H9 (cell line): ENCODE data around the gene MIGA1. TPM values are rescaled to one million over a fixed set of nuclear protein-coding genes. Genes with fewer than 3 reads are reported as not detected.

Experiments
- DNase-seq: peaks from one replicate; pipeline ENCODE4 v3.0.0-alpha.2; 2017
- H2AFZ ChIP-seq: one replicate; pipeline ENCODE4 v1.6.1; 2013; ENCODE audit warnings: mild to moderate bottlenecking, low read length, control low read depth, moderate library complexity
- H2AK5ac ChIP-seq: 2 replicates; pipeline ENCODE4 v1.6.1; 2013; ENCODE audit warnings: low read length, control low read depth, mixed read lengths; ENCODE audit not compliant: insufficient read length
- H2BK120ac ChIP-seq: one replicate; pipeline ENCODE4 v1.6.1; 2013; ENCODE audit warnings: low read depth, mild to moderate bottlenecking, low read length, control low read depth, inconsistent platforms; ENCODE audit not compliant: poor library complexity, severe bottlenecking
- H2BK12ac ChIP-seq: 2 replicates; pipeline ENCODE4 v1.6.1; 2013; ENCODE audit warnings: low read length, control low read depth, mixed read lengths, low read depth; ENCODE audit not compliant: insufficient read length
- H2BK15ac ChIP-seq: 2 replicates; pipeline ENCODE4 v1.6.1; 2013; ENCODE audit warnings: low read depth, low read length, control low read depth
- H2BK20ac ChIP-seq: one replicate; pipeline ENCODE4 v1.6.1; 2013; ENCODE audit warnings: low read depth, mild to moderate bottlenecking, low read length, control low read depth, inconsistent platforms; ENCODE audit not compliant: poor library complexity, severe bottlenecking
- H2BK5ac ChIP-seq: 2 replicates; pipeline ENCODE4 v1.6.1; 2013; ENCODE audit warnings: low read length, control low read depth, mixed read lengths; ENCODE audit not compliant: insufficient read length
- H3K14ac ChIP-seq: 2 replicates; pipeline ENCODE4 v1.6.1; 2013; ENCODE audit warnings: low read length, control low read depth; ENCODE audit not compliant: insufficient read depth
- H3K18ac ChIP-seq: 2 replicates; pipeline ENCODE4 v1.6.1; 2013; ENCODE audit warnings: low read depth, mild to moderate bottlenecking, mixed read lengths, low read length, control low read depth; ENCODE audit not compliant: insufficient read length
- H3K23ac ChIP-seq: 2 replicates; pipeline ENCODE4 v1.6.1; 2013; ENCODE audit warnings: low read length, control low read depth, mixed read lengths, low read depth; ENCODE audit not compliant: insufficient read length
- H3K23me2 ChIP-seq: 2 replicates; pipeline ENCODE4 v1.6.1; 2013; ENCODE audit warnings: low read depth, mild to moderate bottlenecking, mixed read lengths, low read length, control low read depth; ENCODE audit not compliant: insufficient read length, poor library complexity, severe bottlenecking
- H3K27ac ChIP-seq: 2 replicates; pipeline ENCODE4 v1.5.1; 2013; ENCODE audit warnings: low read length, control low read depth, mixed read lengths, low read depth; ENCODE audit not compliant: insufficient read length
- H3K27me3 ChIP-seq: 2 replicates; pipeline ENCODE4 v1.6.1; 2013; ENCODE audit warnings: low read length, control low read depth, inconsistent platforms; ENCODE audit not compliant: insufficient read depth
- H3K4ac ChIP-seq: 2 replicates; pipeline ENCODE4 v1.6.1; 2013; ENCODE audit warnings: low read depth, mild to moderate bottlenecking, control low read depth, inconsistent platforms, low read length, moderate library complexity
- H3K4me1 ChIP-seq: 2 replicates; pipeline ENCODE4 v1.6.1; 2013; ENCODE audit warnings: low read length, control low read depth, inconsistent platforms; ENCODE audit not compliant: insufficient read depth
- H3K4me2 ChIP-seq: 2 replicates; pipeline ENCODE4 v1.6.1; 2013; ENCODE audit warnings: low read length, control low read depth, mixed read lengths; ENCODE audit not compliant: insufficient read length, insufficient read depth
- H3K56ac ChIP-seq: 2 replicates; pipeline ENCODE4 v1.6.1; 2013; ENCODE audit warnings: low read depth, mild to moderate bottlenecking, mixed read lengths, low read length, control low read depth; ENCODE audit not compliant: insufficient read length
- H3K79me1 ChIP-seq: 2 replicates; pipeline ENCODE4 v1.6.1; 2013; ENCODE audit warnings: low read depth, mild to moderate bottlenecking, moderate library complexity, low read length, control low read depth, inconsistent platforms; ENCODE audit not compliant: insufficient read depth, poor library complexity, severe bottlenecking
- H3K79me2 ChIP-seq: 2 replicates; pipeline ENCODE4 v1.6.1; 2013; ENCODE audit warnings: low read length, control low read depth, inconsistent platforms; ENCODE audit not compliant: insufficient read depth
- H3K9ac ChIP-seq: 2 replicates; pipeline ENCODE4 v1.6.1; 2013; ENCODE audit warnings: low read length, control low read depth, mixed read lengths; ENCODE audit not compliant: insufficient read length; ENCODE audit errors: extremely low read depth
- H3K9me3 ChIP-seq: one replicate; pipeline ENCODE4 v1.6.1; 2013; ENCODE audit warnings: low read depth, low read length, inconsistent platforms; ENCODE audit not compliant: control insufficient read depth
- H3T11ph ChIP-seq: one replicate; pipeline ENCODE4 v1.6.1; 2013; ENCODE audit warnings: mild to moderate bottlenecking, low read length, control low read depth, inconsistent platforms
- H4K20me1 ChIP-seq: one replicate; pipeline ENCODE4 v1.6.1; 2013; ENCODE audit not compliant: control insufficient read depth, insufficient read length, insufficient read depth
- H4K5ac ChIP-seq: 2 replicates; pipeline ENCODE4 v1.6.1; 2013; ENCODE audit warnings: low read depth, mild to moderate bottlenecking, mixed read lengths, low read length, control low read depth; ENCODE audit not compliant: insufficient read length
- H4K8ac ChIP-seq: replicated peaks from 2 replicates; pipeline ENCODE4 v1.6.1; 2013; ENCODE audit warnings: low read length, control low read depth, mixed read lengths, low read depth; ENCODE audit not compliant: insufficient read length
- H4K91ac ChIP-seq: 2 replicates; pipeline ENCODE4 v1.6.1; 2013; ENCODE audit warnings: low read depth, mild to moderate bottlenecking, moderate library complexity, mixed read lengths, low read length, control low read depth; ENCODE audit not compliant: insufficient read length
- H3K27ac Mint-ChIP-seq, 3 experiments: 2 replicates in 2 of 3; 3 replicates in 1 of 3; pipeline ENCODE4 v1.8.0; 2020 to 2021; ENCODE audit warnings: mixed read lengths in 3 of 3, mild to moderate bottlenecking in 1 of 3, moderate library complexity in 1 of 3
- H3K27me3 Mint-ChIP-seq: 2 replicates; pipeline ENCODE4 v1.8.0; 2021; ENCODE audit warnings: low read depth, mild to moderate bottlenecking, moderate library complexity, mixed read lengths
- H3K36me3 Mint-ChIP-seq, 3 experiments: 2 replicates in 2 of 3; 3 replicates in 1 of 3; pipeline ENCODE4 v1.8.0; 2020 to 2021; ENCODE audit warnings: low read depth in 3 of 3, mixed read lengths in 3 of 3; ENCODE audit not compliant: insufficient read depth in 1 of 3
- H3K4me1 Mint-ChIP-seq, 2 experiments: 2 replicates each; pipeline ENCODE4 v1.8.0; 2020; ENCODE audit warnings: mixed read lengths in 2 of 2
- H3K4me3 Mint-ChIP-seq, 2 experiments: 2 replicates in 1 of 2; 3 replicates in 1 of 2; pipeline ENCODE4 v1.8.0; 2020 to 2021; ENCODE audit warnings: mild to moderate bottlenecking in 2 of 2, mixed read lengths in 2 of 2, moderate library complexity in 1 of 2
- H3K9me3 Mint-ChIP-seq, 2 experiments: 2 replicates in 1 of 2; 3 replicates in 1 of 2; pipeline ENCODE4 v1.8.0; 2020; ENCODE audit warnings: mild to moderate bottlenecking in 2 of 2, mixed read lengths in 2 of 2, moderate library complexity in 1 of 2
- WGBS: extraction: QIAGEN DNeasy Blood & Tissue Kit; methylation state at CpG from one replicate; pipeline ENCODE4 v1.1.7; 2013; ENCODE audit warnings: missing lambda C conversion rate, low lambda C conversion rate, mixed read lengths; ENCODE audit not compliant: insufficient read length; ENCODE audit errors: extremely low coverage; 5-methylcytosine and 5-hydroxymethylcytosine counted together
- total RNA-seq: library from RNA; stranded (reverse); gene quantifications from 2 replicates; pipeline ENCODE4 v1.2.1, GENCODE V29; 2021
- TF ChIP-seq, protein P1 (sequence below): fragments of 200-600 bp; sonication (generic); conservative IDR thresholded peaks from 3 replicates; pipeline ENCODE4 v1.8.0; 2021; ENCODE audit warnings: antibody characterized with exemption, mild to moderate bottlenecking

The MIGA1 gene
- total RNA-seq, 1 experiment from 2014 or later: 6.3 TPM

DNA sequence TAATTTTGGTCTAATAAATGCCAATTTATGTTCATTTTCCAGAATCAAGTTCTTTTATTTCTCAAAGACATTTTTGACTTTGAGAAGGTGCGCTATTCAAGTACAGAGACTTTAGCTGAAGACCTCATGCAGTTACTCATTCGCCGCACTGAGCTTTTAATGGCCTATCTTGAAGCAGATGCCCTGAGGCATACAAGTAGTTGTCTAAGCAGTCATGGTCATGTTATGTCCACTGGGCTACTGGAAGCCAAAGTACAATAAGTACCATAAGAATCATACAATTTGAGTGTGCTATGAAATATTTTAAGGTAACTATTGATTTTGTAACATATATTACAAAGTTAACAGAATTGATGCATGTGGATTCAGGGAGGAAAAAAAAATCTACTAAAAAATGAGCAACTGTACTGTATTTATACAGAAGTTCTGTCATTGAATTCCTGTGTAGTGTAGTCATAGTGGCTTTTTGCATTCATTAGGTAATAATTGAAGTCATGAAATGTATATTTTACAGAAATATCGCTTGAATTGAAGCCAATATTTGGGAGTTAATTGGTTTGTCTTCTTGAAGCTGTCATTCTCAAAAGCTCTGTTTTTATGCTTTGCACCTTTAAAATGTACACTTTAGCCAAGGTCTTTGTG, 95.5 kb downstream of the MIGA1 start:
- no peak for DNase-seq
- Mint-ChIP-seq H3K4me1 (no peaks in the 10 kb centered on the region), H3K9me3 (no peaks in the 10 kb centered on the region), H3K36me3 (peaks cover 0 to 4% (median 0%) of the 10 kb centered on the region in 3 experiments; a peak in 1 of 7 replicates), H3K27ac (no peak overlapping the region), H3K4me3 (no peak overlapping the region), H3K27me3 (no peaks in the 10 kb centered on the region)
- Histone ChIP-seq H3K4me1 (no peaks in the 10 kb centered on the region), H2AFZ (no peak overlapping the region), H3K27ac (no peak overlapping the region), H2BK20ac (no peak overlapping the region), H3K9me3 (no peaks in the 10 kb centered on the region), H3K23ac (no peak overlapping the region), H3K9ac (no peak overlapping the region), H3K27me3 (no peaks in the 10 kb centered on the region), H3K56ac (no peak overlapping the region), H3K23me2 (no peaks in the 10 kb centered on the region), H3K79me2 (no peaks in the 10 kb centered on the region), H3K18ac (no peak overlapping the region), H2BK120ac (no peak overlapping the region), H2BK12ac (no peak overlapping the region), H2AK5ac (no peak overlapping the region), H3K14ac (no peak overlapping the region), H4K8ac (no peak overlapping the region), H2BK5ac (no peak overlapping the region), H4K5ac (no peak overlapping the region), H3K79me1 (no peaks in the 10 kb centered on the region), H3T11ph (no peak overlapping the region), H3K4ac (no peak overlapping the region), H3K4me2 (no peak overlapping the region), H4K20me1 (no peaks in the 10 kb centered on the region), H2BK15ac (no peak overlapping the region), H4K91ac (no peak overlapping the region)
- WGBS: no CpG with 5 or more reads among the region's 4 CpGs
- TF ChIP-seq, protein P1, sequence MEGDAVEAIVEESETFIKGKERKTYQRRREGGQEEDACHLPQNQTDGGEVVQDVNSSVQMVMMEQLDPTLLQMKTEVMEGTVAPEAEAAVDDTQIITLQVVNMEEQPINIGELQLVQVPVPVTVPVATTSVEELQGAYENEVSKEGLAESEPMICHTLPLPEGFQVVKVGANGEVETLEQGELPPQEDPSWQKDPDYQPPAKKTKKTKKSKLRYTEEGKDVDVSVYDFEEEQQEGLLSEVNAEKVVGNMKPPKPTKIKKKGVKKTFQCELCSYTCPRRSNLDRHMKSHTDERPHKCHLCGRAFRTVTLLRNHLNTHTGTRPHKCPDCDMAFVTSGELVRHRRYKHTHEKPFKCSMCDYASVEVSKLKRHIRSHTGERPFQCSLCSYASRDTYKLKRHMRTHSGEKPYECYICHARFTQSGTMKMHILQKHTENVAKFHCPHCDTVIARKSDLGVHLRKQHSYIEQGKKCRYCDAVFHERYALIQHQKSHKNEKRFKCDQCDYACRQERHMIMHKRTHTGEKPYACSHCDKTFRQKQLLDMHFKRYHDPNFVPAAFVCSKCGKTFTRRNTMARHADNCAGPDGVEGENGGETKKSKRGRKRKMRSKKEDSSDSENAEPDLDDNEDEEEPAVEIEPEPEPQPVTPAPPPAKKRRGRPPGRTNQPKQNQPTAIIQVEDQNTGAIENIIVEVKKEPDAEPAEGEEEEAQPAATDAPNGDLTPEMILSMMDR: no peak
